ENCODE results near the gene CCSER1.

CCSER1 gene

GRCh38 chr4:91631335-91631734 is 1504.1 kb downstream of the CCSER1 start:
- H3K27ac ChIP-seq (ENCODE audit: insufficient read depth, low read length, poor library complexity, severe bottlenecking): no peak overlapping the region
- H3K9me3 ChIP-seq (ENCODE audit: control insufficient read depth, low read length): no peaks in the 10 kb centered on the region
- H3K36me3 ChIP-seq (ENCODE audit: control insufficient read depth, insufficient read depth, low read length): no peaks in the 10 kb centered on the region
- no peaks in the 10 kb centered on the region for H3K27me3 ChIP-seq (replicated peaks; ENCODE audit: control insufficient read depth, insufficient read depth, low read length, poor library complexity, severe bottlenecking)
- DNase-seq: no peak
- H3K4me3 ChIP-seq (ENCODE audit: insufficient read depth, low read depth, low read length, poor library complexity, severe bottlenecking): no peak overlapping the region
- no peaks in the 10 kb centered on the region for H3K4me1 ChIP-seq (ENCODE audit: control insufficient read depth, insufficient read depth, low read length, poor library complexity, severe bottlenecking)

- H3K4me1 ChIP-seq (ENCODE audit: control insufficient read depth, insufficient read depth, low read length, poor library complexity, severe bottlenecking): no peaks in the 10 kb centered on the region
- no peak for DNase-seq
- no peaks in the 10 kb centered on the region for H3K36me3 ChIP-seq (ENCODE audit: control insufficient read depth, insufficient read depth, low read length)
- no peak overlapping the region for H3K4me3 ChIP-seq (ENCODE audit: insufficient read depth, low read depth, low read length, poor library complexity, severe bottlenecking)
- H3K27me3 ChIP-seq (replicated peaks; ENCODE audit: control insufficient read depth, insufficient read depth, low read length, poor library complexity, severe bottlenecking): no peaks in the 10 kb centered on the region
- no peaks in the 10 kb centered on the region for H3K9me3 ChIP-seq (ENCODE audit: control insufficient read depth, low read length)
- no peak overlapping the region for H3K27ac ChIP-seq (ENCODE audit: insufficient read depth, low read length, poor library complexity, severe bottlenecking)
Observed at GRCh38 chr4:91636083-91636482, 1508.9 kb downstream of the CCSER1 start.

Data from effector memory CD4-positive, alpha-beta T cell (primary cell).